GM10266 (cell line): ENCODE measurements around the gene OR4B1.
"Not testable (repeated sequence)": the region's sequence is repeated elsewhere in the genome, so short reads cannot be mapped to it uniquely, and the experiment has no call there.

Experiments
- DNase-seq: peaks from one replicate; pipeline ENCODE4 v3.0.0; 2012; ENCODE audit errors: extremely low spot score
- TF ChIP-seq, protein P1 (sequence below): IDR thresholded peaks from 2 replicates; pipeline ENCODE4 v1.5.1; 2012; ENCODE audit warnings: mild to moderate bottlenecking, low read depth; ENCODE audit not compliant: control insufficient read depth, insufficient read depth; ENCODE audit errors: missing control alignments

The OR4B1 gene

DNA sequence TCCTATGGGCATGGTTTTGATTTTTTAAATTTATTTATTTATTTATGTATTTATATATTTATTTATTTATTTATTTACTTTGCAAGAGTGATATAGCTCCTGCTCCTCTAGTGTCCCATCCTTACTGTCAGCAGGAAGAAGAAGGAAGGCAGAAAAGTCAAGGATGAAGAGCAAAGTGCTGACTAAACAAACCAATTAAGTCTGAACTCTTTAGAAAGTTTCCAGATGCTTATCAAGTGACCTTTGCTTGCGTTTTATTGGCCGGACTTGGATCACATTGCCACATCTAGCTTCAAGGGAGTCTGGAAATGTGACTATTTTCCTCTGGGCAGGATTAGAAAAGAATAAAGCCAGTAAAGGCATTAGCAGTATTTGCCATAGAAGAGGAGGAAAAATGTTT lies 8.7 kb upstream of the OR4B1 start:
- no peak for DNase-seq
- TF ChIP-seq, protein P1, sequence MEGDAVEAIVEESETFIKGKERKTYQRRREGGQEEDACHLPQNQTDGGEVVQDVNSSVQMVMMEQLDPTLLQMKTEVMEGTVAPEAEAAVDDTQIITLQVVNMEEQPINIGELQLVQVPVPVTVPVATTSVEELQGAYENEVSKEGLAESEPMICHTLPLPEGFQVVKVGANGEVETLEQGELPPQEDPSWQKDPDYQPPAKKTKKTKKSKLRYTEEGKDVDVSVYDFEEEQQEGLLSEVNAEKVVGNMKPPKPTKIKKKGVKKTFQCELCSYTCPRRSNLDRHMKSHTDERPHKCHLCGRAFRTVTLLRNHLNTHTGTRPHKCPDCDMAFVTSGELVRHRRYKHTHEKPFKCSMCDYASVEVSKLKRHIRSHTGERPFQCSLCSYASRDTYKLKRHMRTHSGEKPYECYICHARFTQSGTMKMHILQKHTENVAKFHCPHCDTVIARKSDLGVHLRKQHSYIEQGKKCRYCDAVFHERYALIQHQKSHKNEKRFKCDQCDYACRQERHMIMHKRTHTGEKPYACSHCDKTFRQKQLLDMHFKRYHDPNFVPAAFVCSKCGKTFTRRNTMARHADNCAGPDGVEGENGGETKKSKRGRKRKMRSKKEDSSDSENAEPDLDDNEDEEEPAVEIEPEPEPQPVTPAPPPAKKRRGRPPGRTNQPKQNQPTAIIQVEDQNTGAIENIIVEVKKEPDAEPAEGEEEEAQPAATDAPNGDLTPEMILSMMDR, result no peak

DNA sequence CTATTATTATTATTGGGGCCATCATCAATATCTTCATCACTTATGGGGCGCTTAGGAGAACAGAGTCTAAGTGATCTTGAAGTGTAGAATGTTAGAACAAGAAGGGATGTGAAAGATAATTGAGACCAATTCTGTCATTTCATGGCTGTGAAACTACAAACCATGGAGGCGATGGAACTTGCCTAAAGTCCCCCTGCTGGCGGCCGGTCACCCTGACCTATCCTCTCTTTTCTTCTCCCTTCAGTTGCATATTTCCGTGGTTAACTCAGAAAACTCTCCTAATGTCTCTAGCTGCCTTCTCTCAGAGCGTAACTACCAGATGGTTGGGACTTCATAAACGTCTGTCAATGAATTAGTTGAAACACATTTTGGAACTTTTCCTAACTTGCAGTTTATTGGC lies 6.6 kb upstream of the OR4B1 start:
- TF ChIP-seq, protein P1, result no peak
- DNase-seq, result no peak

DNA sequence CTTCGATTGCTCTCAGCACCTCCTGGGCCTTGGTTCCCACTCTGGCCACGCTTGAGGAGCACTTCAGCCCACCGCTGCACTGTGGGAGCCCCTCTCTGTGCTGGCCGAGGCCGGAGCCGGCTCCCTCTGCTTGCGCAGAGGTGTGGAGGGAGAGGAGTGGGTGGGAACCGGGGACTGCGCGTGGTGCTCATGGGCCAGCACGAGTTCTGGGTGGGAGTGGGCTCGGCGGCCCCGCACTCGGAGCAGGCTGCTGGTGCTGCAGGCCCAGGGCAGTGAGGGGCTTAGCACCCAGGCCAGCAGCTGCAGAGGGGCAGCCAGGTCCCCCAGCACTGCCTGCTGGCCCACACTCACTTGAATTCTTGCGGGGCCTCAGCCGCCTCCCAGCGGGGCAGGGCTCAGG lies 12.2 kb downstream of the OR4B1 start:
- TF ChIP-seq, protein P1, result no peak
- no peak for DNase-seq

DNA sequence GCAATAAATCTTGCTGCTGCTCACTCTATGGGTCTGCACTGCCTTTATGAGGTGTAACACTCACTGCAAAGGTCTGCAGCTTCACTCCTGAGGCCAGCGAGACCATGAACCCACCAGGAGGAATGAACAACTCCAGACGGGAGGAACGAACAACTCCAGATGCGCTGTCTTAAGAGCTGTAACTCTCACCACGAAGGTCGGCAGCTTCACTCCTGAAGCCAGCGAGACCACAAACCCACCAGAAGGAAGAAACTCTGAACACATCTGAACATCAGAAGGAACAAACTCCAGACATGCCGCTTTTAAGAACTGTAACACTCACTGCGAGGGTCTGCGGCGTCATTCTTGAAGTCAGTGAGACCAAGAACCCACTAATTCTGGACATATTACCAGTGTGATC lies 13.4 kb downstream of the OR4B1 start:
- not testable (repeated sequence) for DNase-seq

DNA sequence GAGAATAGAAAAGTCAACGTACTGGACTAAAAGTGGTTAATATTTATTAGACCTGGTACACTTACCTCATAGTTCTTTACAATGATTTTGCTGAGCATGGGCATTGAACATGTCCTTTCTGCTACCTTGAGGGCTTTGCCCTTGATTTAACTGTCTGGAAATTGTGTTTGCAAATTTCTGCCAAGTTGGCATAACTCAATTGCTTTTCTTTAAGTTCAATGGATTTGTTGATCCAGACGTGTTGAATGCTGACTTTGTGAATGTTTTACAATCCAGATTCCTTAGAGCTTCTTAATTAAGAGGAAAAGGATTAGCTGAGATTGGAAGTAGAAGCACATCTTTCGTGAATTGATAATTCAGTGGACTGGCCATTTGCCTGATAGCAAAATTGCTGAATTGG lies 21.1 kb downstream of the OR4B1 start:
- TF ChIP-seq, protein P1, result no peak
- DNase-seq, result no peak

DNA sequence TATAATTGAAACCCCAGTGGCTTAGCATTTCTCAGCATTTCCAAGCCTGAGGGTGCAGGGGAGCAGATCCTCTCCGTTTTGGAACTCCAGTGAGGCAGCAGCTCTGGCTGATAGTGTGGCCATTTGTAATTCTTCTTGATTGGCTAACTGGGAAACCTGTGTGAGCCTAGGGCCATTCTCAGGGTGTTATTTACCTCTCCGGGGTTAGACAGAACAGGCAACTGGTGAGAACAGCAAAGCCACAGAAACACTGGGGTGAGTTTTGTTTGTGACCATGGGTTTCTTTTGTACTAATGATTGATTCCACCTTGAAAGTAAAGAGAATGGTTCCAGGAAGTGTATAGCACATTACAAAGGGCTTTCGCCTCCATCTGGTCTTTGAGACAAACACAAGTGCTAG lies 25.9 kb downstream of the OR4B1 start:
- TF ChIP-seq, protein P1, result no peak
- no peak for DNase-seq

DNA sequence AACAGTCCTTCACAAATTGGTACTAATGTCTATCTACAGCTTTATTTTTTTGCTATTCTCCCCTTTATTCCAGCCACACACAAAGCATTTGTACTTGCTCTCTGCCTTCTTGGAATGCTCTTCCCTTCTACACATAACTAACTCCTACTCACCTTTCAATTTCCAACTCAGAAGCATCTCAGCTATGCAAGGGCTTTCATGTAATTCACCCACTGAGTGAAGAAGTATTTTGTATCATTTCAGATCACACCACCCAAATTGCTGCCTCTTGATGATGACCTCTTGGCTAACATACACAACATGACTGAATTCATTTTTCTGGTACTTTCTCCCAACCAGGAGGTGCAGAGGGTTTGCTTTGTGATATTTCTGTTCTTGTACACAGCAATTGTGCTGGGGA lies 28.2 kb downstream of the OR4B1 start, which contains the start of gene OR4X2:
Gene OR4X2, plus strand, starts transcription at position 301 of the 400 bp plus-strand sequence. Its CDS starts 0 bp downstream, at position 301.
- TF ChIP-seq, protein P1, result no peak
- DNase-seq, result no peak

DNA sequence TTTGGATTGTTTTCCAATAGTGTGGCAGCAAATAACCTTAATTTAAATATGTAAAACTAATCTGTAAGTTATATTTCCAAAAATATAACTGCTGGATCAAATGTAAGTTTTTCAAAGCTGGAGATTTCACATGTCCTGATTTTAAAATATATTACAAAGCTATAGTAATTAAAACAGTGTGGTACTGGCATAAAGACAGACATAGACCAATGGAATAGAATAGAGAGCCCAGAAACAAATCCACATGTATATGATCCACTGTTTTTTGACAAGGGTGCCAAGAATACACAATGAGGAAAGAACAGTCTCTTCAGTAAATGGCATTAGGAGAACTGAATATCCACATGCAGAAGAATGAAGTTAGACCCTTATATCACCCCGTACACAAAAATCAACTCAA lies 32.3 kb downstream of the OR4B1 start:
- TF ChIP-seq, protein P1, result no peak
- DNase-seq, result no peak
